Smooth muscle cell of the brain vasculature (primary cell): ENCODE measurements around the gene TRDN.

Source experiments
- DNase-seq: peaks from one replicate; pipeline ENCODE4 v3.0.0-alpha.2; 2012; ENCODE audit warnings: low read depth, low spot score

TRDN gene, protein sequence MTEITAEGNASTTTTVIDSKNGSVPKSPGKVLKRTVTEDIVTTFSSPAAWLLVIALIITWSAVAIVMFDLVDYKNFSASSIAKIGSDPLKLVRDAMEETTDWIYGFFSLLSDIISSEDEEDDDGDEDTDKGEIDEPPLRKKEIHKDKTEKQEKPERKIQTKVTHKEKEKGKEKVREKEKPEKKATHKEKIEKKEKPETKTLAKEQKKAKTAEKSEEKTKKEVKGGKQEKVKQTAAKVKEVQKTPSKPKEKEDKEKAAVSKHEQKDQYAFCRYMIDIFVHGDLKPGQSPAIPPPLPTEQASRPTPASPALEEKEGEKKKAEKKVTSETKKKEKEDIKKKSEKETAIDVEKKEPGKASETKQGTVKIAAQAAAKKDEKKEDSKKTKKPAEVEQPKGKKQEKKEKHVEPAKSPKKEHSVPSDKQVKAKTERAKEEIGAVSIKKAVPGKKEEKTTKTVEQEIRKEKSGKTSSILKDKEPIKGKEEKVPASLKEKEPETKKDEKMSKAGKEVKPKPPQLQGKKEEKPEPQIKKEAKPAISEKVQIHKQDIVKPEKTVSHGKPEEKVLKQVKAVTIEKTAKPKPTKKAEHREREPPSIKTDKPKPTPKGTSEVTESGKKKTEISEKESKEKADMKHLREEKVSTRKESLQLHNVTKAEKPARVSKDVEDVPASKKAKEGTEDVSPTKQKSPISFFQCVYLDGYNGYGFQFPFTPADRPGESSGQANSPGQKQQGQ

GRCh38 chr6:123636782-123637181 lies at the start of gene TRDN:
Gene TRDN (minus strand): TSS chr6:123636950. CDS start chr6:123636775, 175 bp downstream.
- DNase-seq: no peak

- no peak for DNase-seq
Measured at GRCh38 chr6:123681957-123682462, 45.3 kb upstream of the TRDN start.

DNA sequence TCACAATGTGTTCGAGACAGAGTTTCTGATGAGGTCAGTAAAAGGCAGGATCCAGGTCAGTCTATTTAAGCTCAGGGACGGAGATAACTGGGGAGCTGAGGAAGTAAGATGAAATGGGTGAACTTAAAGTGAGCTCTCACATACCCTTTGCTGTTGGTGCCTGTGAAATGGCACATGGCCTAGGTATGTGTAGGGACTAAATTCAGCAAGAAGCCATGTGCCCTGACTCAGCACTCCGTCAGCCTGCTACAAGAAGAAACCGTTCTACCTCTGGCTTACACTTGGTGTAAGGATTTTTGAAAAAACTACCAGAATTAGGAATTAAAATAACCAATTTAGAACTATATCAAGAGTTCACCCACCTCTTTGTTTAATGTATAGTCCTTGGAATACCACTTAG lies 41.1 kb upstream of the TRDN start:
- DNase-seq: no peak

DNA sequence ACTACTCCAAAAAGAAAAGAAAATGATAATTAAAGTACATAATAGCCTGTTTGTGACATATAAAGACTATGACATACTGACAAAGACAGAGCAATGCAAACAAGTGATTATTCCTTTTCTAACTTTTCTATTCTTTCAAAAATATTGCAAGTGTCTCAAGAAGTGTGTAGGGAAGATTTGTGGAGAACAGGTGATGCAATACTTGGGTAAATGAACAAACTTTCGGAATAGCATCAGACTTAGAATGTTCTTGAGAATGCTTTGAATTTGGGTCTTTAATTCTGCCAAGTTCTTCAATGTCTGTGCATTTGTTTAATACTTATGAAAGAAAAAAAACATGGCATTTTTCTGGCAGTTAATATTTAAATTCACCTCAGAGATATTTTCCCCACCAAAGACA lies 40.0 kb upstream of the TRDN start:
- DNase-seq: no peak

GRCh38 chr6:123668965-123669591 lies 32.3 kb upstream of the TRDN start:
- DNase-seq: no peak

DNA sequence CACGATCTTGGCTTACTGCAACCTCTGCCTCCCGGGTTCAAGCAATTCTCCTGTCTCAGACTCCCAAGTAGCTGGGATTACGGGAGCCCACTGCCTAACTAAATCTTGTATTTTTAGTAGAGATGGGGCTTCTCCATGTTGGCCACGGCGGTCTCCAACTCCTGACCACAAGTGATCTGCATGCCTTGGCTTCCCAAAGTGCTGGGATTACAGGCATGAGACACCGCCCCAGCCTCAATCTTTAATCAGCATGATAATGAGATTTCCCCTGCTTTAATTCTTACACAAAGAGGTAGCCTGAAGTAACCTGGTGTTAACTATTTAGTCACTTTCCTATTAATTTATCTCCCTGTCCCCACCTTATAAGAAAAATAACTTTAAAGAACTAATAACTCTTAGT lies 31.3 kb upstream of the TRDN start:
- no peak for DNase-seq

GRCh38 chr6:123663436-123663835 lies 26.7 kb upstream of the TRDN start:
- DNase-seq: no peak

GRCh38 chr6:123662757-123663156 lies 26.0 kb upstream of the TRDN start:
- no peak for DNase-seq

DNA sequence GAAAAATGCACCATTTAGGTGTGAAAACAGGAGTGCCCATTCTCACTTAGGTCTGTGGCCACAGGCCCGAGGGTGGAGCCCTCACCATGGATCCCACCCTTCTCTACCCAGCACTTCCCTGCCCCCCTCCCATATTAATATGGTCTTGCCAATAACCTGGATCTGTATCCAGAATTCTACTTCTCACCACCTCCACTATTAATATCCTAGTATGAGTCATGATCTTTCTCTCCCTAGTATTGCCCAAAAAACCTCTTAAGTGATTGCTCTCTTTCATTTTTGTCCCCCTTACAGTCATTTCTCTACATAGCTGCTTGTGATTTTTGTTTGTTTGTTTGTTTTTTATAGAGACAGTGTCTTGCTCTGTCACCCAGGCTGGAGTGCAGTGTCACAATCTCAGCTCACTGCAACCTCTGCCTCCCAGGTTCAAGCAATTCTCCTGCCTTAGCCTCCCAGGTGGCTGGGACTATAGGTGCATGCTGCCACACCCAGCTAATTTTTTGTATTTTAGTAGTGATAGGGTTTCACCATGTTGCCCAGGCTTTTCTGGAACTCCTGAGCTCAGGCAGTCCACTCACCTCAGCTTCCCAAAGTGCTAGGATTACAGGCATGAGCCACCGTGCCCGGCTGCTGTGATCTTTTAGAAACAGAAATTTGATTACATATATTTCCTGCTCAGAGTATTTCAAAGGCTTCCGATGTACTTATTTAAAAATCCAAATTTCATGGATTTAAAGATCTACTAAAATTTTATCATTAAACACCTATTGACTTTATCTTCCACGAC lies 24.5 kb upstream of the TRDN start:
- no peak for DNase-seq

- no peak for DNase-seq
Measured at GRCh38 chr6:123659960-123660748, 23.4 kb upstream of the TRDN start.

- DNase-seq: no peak
Measured at GRCh38 chr6:123658848-123659247, 22.1 kb upstream of the TRDN start.

DNA sequence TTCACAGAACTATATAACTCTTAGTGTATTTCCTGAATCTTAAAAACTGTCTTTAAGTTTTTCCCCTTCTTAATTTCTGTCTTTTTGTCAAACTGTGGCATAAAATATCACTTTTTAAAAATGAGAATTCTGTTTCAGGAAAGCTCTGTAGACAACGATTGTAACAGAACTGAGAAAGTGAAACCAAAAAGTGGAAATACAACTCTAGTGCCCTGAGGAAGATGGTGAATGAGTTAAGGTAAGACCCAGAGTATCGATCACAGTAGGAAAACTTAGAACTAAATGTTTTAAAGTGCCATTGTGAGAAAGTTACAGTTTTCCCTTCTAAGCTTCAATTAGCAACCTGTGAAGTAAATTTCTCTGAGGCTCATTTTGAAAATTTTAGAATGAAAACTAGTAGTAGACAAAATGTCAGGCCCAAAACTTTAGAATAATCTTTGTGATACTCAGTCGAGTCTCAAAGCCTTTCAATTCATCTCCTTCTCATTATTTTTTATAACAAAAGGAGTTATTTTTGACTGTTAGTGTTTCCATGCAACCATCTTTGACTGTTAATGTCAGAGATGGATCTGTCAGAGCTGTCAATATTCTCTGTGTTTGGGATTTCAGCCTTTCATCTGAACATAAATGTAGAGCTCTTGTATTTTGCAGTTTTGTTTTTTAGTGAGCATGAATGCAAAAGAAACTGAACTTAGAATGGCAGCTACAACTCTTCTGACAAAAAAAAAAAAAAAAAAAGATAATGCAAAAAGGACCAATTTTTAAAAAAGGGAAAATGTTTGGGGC lies 19.0 kb upstream of the TRDN start:
- no peak for DNase-seq

- no peak for DNase-seq
Measured at GRCh38 chr6:123648723-123649122, 12.0 kb upstream of the TRDN start.

- no peak for DNase-seq
Measured at GRCh38 chr6:123648020-123648580, 11.3 kb upstream of the TRDN start.

- no peak for DNase-seq
Measured at GRCh38 chr6:123641497-123641896, 4.7 kb upstream of the TRDN start.

- no peak for DNase-seq
Measured at GRCh38 chr6:123640567-123641187, 3.9 kb upstream of the TRDN start.

GRCh38 chr6:123638865-123639264 lies 2.1 kb upstream of the TRDN start:
- DNase-seq: no peak

GRCh38 chr6:123636282-123636681 lies 468 bp downstream of the TRDN start:
- no peak for DNase-seq

- no peak for DNase-seq
Measured at GRCh38 chr6:123635567-123635966, 1.2 kb downstream of the TRDN start.
